HuH-7 (cell line): ENCODE data around the gene LGR4.

Experiments
- DNase-seq: peaks from one replicate; pipeline ENCODE4 v3.0.0; 2011; ENCODE audit warnings: low spot score

LGR4 gene

DNA sequence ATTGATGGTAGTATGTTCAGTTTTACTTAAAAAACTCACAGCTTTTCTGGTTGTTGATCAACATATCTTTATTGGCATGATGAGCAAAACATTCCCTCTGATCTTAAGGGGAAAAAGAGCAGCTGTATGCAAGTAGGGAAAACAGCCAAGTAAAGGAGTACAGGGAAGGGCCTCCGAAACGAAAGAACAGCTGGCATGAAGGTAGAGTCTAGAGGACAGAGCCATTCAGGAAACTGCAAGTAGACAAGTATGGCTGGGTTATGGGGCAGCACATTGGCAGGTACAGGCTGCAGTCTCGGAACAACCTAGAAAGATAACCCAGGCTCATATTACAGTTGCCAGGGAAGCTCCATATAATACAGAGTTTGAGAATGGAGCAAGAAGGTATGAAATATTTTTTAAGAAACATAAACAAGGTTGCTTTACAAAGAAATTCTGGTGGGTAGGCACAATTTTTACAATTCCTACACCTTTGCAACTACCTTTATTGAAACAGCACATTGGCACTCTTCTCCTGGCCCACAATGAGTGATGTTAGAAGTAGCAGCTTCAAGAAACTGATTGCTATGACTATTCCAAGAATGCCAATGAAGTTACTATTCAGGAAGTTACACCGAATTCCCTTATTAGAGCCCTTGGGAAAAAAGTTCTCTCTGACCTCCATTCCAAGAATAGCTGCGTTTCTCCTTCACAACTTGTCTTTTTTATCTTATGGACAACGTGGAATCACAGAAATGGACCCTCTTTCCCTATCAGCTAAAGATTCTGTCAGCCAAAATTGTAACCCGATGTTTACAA, 45.2 kb downstream of the LGR4 start:
- no peak for DNase-seq

- no peak for DNase-seq
Observed at GRCh38 chr11:27425814-27426213, 46.8 kb downstream of the LGR4 start.

DNA sequence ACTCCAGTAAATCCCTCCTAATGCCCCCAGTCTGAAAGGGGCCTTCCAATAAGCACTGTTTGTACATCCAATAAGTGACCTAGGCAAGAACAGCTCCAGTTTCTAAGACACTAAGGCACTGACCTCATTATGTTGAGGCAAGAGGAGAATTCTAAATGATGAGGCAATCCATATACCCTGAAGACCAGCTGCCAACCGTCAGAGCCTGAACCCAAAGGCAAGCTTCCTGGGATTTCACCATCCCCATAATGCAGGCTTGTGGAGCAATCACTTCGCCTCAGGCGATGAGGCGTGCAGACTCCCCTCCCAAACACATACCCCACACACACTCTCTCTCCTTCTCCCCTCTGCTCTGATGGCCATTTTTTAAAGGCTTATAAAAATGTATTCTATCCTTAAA, 49.5 kb downstream of the LGR4 start:
- peak; percentile 57 for DNase-seq

- DNase-seq: no peak
Observed at GRCh38 chr11:27421819-27422494, 50.6 kb downstream of the LGR4 start.

DNA sequence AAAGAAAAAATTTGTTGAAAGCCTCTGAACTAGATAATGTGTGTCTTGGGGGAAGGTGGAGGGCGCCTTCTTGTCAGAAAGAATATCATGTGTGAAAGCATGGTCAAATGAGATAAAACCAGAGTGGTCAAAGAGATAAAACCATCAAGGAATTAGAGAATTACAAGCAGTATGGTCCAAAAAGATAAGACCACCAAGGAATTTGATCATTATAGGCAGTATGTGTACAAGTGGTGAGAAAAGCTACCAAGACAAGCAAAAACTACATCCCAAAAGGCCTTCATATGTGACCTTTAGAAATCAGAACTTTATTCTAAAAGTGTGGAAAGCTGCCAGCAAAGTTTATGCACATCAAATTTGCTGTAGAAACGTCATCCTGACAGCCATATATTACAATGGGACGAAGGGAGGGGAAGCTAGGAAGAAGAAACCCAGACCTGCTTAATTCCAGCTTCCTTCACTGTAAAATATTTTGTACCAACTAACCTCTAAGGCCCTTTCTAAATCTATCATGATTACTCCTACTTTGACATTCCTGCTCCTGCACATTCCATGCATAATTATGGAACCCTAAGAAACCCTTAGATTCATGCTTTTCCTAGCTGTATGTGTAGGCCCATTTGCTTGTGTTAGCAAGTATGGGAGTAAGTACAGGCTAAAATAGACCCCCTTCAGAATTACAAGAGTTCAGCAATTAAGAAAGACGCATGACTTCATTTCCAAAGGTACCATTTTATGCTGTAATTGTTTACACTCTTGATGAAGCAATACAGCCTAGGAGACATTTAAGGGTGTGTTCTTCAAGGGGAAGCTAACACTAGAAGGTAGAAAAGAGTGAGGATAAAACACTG, 51.6 kb downstream of the LGR4 start:
- DNase-seq: no peak

DNA sequence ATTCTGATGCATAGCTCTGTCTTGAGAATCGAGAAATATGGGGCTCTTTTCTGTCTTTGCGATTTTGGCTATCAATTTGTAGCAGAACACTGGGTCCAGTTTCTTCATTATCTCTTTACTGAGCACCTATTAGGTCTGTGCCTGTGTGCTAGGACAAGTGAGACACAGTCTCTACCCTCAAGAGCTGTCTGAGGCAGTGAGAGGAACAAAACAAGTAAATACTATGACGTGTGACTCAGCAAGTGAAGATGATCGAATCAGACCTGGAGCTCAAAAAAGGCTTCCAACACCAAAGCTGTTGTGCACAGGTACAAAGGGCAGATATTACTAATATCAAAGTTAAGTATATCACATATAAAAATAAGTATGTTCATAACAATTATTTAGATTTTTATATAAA, 52.4 kb downstream of the LGR4 start:
- DNase-seq: no peak

GRCh38 chr11:27418356-27418755, 54.2 kb downstream of the LGR4 start:
- DNase-seq: no peak

DNA sequence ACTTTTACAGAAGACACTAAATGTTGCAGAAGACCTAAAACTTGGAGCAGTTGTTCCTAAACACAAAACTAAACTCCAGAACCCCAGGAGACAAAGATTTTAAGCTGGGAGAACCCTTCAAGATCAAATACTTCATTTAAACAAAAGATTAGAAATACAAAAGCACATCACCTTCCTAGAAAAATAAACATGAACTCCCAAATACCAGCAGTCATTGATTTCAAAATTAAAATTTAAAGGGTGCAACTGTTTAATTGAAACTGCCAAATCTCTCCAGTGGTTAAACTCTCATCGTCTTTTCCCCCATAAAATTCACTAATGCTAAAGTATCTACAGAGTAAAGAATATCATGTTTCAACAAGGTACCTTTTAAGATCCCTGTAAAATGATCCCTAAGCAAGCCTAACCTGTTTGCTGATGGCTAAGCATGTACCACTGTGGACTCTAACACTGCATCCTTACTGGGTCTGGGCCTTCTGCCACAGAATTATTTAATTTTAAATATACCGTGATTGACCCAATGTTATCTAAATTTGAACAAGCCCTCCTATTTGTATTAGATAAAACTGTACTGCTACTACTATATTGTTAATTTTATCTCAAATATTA, 55.9 kb downstream of the LGR4 start:
- DNase-seq: no peak

DNA sequence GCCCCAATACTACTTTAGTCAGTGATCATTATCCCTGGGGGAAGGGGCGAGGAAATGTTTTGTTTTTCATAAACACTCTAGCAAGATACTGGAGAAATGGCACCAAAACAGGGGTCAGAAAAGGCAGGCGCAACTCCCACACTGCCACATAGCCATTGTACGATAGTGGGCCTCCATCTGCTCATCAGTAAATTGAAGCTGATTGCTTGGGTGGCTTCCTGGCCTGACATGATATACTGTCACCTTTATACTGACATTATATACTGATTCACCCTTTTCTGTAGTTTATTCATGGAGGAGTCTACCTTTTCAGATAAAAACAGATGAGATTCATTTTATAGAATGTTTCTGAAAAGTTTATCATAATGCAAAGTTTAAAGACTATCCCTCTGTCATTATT, 57.9 kb downstream of the LGR4 start:
- no peak for DNase-seq

- no peak for DNase-seq
Observed at GRCh38 chr11:27413218-27413617, 59.4 kb downstream of the LGR4 start.

DNA sequence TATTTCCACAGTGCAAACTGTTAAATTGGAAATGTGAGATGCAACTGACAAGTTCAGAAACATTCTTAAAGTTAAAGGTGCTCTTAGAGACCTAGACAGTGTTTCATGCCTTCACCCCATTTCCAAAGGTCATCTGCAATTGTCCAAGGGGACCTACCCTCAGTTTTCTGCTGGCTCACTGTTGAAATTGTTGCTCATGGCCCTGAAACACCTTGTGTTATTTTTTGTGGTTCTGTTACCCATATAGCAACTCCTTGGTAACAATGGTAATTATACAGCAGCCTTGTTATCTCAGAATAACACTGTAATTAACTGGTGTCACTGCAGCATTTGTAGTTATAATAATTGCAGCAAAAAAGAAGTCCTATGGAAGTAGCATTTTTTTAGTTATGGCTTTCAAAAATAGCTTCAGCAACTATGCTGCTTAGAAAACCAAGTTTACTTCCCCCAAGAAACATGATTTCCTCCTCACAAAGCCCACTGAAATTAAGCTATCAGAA, 60.3 kb downstream of the LGR4 start:
- no peak for DNase-seq

DNA sequence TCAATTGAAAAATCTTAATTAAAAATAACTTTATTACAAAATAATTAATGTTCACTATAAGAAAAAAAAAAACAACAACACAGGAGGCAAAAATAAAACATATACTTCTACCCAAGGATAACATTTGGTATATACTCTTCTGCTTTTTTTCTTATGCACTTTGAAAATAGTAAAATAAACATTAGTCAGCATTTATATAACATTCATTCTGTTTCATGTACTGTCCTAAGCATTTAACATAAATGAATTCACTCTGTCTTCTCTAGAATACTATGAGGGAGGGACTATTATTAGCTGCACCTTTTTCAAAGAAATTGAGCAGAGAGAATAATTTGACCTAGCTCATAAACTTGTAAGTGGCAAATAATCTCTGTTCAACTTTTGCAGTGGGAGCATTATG, 61.3 kb downstream of the LGR4 start:
- no peak for DNase-seq

GRCh38 chr11:27410272-27410671, 62.3 kb downstream of the LGR4 start:
- no peak for DNase-seq

DNA sequence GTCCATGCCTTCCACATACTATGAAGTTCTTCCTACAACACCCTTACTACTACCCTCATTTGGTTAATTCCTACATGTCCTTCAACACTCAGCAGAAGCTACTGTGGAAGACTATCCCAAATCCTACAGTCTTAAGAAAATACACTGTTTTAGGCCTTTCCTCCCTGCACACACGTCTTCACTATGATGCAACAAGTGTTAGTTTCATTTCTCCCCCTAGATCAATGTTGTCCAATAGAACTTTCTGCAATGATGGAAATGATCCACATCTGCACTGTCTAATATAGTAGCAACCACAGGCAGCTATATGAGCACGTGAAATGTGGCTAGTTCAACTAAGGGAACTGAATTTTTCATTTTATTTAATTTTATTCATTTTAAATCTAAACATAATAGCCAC, 62.8 kb downstream of the LGR4 start:
- DNase-seq: no peak

GRCh38 chr11:27409049-27409448, 63.5 kb downstream of the LGR4 start:
- no peak for DNase-seq

DNA sequence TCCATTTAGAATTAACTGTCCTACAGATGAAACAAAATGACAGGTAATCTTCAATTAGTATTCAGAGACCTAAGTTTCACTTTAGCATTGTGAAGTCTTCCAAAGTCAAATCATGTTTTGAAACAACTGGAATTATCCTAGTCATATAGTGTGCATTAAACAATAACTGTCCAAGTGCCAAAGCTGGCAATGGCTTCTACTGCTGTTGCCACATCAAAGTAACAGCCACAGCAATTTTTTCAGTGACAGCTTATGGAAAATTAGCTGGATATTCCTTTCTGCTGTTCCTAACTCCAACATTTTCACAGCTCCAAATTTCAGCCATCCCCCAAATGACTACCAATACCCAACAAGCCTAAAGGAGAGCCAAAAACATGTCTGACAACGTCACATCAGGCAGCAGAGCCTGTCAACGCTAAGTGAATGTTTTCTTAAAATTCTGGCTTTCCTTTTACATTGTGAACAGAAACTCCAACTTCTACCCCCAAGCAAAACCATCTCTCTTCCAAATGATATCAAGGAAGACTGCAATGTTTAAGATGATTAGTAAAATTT, 64.3 kb downstream of the LGR4 start:
- no peak for DNase-seq

DNA sequence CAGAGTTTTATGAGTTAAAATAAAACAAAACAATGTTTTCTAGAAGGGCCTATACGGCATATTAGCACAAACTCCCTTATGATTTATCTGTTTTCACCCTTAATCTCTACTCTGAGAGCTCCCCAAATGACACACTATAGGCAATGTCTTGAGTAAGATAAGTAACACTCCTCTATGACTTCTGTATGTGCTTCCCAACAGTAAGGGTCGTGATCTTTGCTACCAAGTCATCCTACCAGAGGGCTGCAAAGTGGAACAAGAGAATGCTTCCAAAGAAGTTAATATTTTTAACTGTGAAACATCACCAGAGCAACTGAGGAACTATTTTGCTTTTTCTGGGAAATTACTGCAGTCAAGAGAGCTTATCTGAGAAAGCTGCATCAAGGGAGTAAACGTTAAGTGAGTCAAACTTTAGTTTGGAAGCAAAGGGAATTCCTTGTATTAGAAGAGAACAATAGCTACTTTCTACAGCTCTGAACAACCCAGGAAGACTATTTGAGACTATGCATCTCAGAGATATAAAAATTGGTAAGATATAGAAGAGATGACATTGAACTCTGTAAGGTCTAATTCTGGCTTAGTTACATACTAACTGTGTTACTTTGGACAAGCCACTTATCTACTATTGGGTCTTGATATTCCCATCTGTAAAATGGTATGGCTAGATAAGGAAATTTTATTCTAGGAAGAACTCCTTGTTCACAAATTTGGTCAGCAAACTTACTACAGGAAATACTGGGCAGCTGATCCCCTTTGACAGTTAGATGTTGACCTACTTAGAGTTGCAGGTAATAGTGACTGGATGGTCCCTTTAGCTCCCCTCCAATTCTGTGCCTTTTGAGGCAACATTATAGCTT, 65.9 kb downstream of the LGR4 start:
- DNase-seq: no peak

GRCh38 chr11:27405134-27405533, 67.5 kb downstream of the LGR4 start:
- no peak for DNase-seq

DNA sequence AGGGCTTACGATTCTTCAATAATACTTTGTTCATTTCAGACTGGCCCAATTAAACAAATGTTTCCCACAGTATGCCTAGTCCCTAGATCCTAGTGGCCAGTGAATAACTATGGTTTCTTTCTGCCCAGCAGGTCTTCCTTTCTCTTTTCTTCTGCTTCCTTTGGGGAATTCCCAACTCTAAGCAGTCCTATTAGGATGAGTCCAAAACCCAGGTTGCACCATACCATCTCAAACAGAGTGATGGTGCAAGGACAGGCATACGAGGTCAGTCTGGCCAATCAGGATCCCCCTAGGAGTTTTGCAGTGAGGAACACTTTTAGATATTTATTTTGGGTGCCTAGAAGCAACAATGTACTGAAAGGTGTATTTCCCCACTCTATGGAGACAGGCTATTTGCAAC, 68.2 kb downstream of the LGR4 start:
- peak; percentile 17 for DNase-seq

DNA sequence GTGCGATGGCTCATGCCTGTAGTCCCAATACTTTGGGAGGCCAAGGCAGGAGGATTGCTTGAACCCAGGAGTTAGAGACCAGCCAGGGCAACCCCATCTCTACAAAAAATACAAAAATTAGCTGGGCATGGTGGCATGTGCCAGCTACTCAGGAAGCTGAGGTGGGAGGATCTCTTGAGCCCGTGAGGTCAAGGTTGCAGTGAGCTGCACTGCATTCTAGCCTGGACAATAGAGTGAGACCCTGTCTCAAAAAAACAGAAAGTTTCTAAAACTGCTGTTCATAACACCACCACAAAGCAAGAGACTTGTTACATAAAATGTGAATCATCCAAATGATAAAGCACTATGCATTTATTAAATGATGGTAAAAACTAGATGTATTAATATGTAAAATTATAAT, 69.4 kb downstream of the LGR4 start:
- DNase-seq: no peak

DNA sequence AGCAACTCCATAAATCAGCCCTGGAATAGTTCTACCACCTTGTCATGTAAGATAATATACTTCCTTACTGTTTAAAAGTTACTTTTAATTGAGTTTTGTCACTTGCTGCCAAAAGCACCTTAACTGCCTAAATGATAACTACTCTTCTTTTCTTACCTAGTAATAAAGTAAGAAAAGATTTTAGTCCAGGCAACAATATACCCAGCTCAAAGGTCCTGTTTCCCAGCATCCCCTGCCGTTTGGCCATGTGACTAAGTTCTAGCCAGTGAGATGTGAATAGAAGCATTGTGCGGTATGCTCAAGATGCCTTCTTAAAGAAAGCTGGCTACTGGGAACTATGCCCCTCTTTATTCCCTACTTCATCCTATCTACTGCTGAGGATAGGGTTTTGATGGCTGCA, 70.1 kb downstream of the LGR4 start:
- DNase-seq: no peak
